Ishikawa (cell line): Measurements from ENCODE around the gene CALU.

Experiments used
- CEBPB ChIP-seq: IDR thresholded peaks from 2 replicates; pipeline ENCODE4 v1.6.1; 2012
- CREB1 ChIP-seq: IDR thresholded peaks from 2 replicates; pipeline ENCODE4 v1.6.1; 2012; ENCODE audit warnings: low read depth
- EGR1 ChIP-seq: IDR thresholded peaks from 2 replicates; pipeline ENCODE4 v1.6.1; 2012
- EP300 ChIP-seq: IDR thresholded peaks from 2 replicates; pipeline ENCODE4 v1.6.1; 2012; ENCODE audit warnings: borderline replicate concordance
- FOXM1 ChIP-seq: IDR thresholded peaks from 2 replicates; pipeline ENCODE4 v1.6.1; 2012; ENCODE audit warnings: low read depth, borderline replicate concordance
- MAX ChIP-seq: IDR thresholded peaks from 2 replicates; pipeline ENCODE4 v1.6.1; 2012
- RAD21 ChIP-seq: IDR thresholded peaks from 2 replicates; pipeline ENCODE4 v1.6.1; 2012; ENCODE audit warnings: low read depth
- TAF1 ChIP-seq: IDR thresholded peaks from 2 replicates; pipeline ENCODE4 v1.6.1; 2012; ENCODE audit warnings: low read depth, mild to moderate bottlenecking
- TEAD4 ChIP-seq: IDR thresholded peaks from 2 replicates; pipeline ENCODE4 v1.6.1; 2012
- YY1 ChIP-seq: IDR thresholded peaks from 2 replicates; pipeline ENCODE4 v1.6.1; 2012; ENCODE audit warnings: low read depth
- ZBTB7A ChIP-seq: IDR thresholded peaks from 2 replicates; pipeline ENCODE4 v1.6.1; 2012; ENCODE audit warnings: low read depth

Gene CALU

DNA sequence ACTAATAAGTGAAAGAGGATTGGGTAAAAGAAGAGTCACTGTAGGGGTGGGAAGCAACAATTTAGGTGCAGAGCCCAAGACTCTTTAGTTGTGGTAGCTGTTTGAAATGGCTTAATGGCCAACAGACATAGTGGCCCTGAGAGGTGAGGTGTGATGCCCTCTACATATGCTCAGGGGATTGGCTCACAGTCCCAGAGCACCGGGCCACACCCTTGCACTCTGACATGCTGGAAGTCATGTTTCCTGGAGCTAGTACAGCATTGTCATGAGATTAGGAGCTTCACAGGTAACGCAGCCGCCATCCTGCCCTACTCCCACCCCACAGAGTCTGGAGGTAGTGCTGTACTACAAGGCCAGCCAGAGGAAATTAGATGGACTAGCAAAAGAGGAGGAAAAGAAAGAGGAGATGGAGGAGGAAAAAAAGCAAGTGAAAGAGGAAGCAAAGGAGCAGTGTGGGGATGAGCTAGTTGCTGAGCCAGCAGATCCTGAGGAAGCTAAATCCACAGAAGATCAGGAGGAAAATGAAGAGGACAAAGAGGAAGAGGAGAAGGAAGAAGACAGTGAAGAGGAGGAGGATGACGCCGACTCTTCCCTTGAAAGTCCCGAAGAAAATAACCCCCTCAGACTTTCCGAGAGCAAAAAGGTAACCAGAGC is 76.3 kb downstream of the CALU start:
- TF ChIP-seq MAX: no peak
- TF ChIP-seq FOXM1: no peak
- TF ChIP-seq CREB1: no peak
- TF ChIP-seq CEBPB: no peak
- no peak for TF ChIP-seq RAD21
- no peak for TF ChIP-seq EGR1
- no peak for TF ChIP-seq EP300
- no peak for TF ChIP-seq TEAD4

- no peak for TF ChIP-seq EGR1
- no peak for TF ChIP-seq TAF1
- no peak for TF ChIP-seq RAD21
- no peak for TF ChIP-seq YY1
- TF ChIP-seq MAX: no peak
- no peak for TF ChIP-seq ZBTB7A
Observed at GRCh38 chr7:128818694-128819093, 79.5 kb downstream of the CALU start.
